ENCODE data around the gene C1orf116.
A peak's percentile ranks its signal among the peaks of the same experiment; 100 is the strongest.

Gene C1orf116

DNA sequence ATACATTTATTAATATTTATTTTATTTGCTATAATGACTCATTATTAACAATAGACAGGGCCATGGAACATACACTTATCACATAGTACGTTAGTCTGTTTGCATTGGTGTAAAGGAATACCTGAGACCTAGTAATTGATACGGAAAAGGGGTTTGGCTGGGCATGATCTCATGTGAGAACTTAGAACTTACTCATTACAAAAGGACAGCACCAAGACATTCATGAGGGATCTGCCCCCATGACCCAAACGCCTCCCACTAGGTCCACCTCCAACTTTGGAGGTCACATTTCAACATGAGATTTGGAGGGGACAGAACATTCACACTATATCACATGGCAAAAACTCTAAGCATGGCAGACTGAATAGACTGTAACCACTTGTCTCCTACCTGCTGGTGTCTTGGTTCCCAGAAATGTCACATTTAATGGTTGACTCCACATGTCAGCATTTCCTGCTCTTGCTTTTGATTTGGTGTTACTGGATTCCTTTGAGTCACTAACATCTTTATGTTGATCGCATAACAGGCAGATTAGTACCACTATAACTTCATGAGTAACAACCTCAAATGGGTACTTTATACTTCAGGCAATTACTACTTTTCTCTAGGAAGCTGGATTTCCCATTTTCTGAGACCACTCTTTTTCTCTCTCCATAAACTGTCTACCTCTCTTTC is 3.5 kb upstream of the C1orf116 start:
- DNase-seq (ENCODE audit: low read depth in 2 of 3, low spot score in 1 of 3): no peak

GRCh38 chr1:207034998-207035397 is 2.4 kb upstream of the C1orf116 start:
- DNase-seq (ENCODE audit: low read depth in 2 of 3, low spot score in 1 of 3): no peak

GRCh38 chr1:207034208-207034607 is 1.7 kb upstream of the C1orf116 start:
- no peak for DNase-seq (ENCODE audit: low read depth in 2 of 3, low spot score in 1 of 3)

DNA sequence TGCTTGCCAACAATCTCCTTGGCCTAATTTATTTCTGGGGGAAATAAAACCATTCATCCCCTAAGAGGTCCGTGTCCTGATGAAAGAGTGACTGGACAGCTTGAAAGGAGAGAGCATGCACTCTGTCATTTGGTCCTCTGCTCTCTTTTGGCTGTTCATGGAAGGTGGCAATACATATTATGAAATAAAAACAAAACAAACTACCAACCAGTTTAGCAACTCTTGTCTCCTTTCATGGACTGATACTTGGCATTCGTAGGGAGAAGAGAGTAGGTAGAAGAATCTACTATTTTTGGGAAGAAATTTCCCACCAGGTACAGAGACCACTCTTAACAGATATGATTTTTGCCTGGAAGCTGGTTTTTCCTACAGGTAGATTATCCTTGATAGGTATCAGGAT is 746 bp upstream of the C1orf116 start:
- DNase-seq (ENCODE audit: low read depth in 2 of 3, low spot score in 1 of 3): no peak

- DNase-seq (ENCODE audit: low read depth in 2 of 3, low spot score in 1 of 3): no peak
These were observed 808 bp downstream of the C1orf116 start for GRCh38 chr1:207031632-207032264.

DNA sequence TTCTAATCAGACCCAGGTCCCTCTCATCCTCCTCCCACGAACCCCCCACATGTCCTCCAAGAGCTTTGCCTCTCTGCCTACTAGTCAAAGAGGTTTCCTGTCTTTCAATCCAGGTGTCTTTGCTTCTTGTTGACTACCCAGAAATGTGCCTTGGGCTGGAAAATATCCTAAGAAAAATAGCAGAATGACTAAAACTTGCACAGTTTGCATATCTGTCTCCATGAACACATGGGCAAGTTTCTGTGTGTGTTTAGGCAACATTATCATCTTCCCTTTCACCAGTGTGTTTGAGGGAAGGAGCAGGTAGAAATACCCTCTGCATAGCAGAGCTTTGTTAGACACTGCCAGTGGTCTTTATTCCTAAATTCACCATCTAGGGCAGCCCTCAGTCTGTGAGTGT is 1.5 kb downstream of the C1orf116 start:
- no peak for DNase-seq (ENCODE audit: low read depth in 2 of 3, low spot score in 1 of 3)

GRCh38 chr1:207030522-207031009 is 2.0 kb downstream of the C1orf116 start:
- DNase-seq (ENCODE audit: low read depth in 2 of 3, low spot score in 1 of 3): no peak

DNA sequence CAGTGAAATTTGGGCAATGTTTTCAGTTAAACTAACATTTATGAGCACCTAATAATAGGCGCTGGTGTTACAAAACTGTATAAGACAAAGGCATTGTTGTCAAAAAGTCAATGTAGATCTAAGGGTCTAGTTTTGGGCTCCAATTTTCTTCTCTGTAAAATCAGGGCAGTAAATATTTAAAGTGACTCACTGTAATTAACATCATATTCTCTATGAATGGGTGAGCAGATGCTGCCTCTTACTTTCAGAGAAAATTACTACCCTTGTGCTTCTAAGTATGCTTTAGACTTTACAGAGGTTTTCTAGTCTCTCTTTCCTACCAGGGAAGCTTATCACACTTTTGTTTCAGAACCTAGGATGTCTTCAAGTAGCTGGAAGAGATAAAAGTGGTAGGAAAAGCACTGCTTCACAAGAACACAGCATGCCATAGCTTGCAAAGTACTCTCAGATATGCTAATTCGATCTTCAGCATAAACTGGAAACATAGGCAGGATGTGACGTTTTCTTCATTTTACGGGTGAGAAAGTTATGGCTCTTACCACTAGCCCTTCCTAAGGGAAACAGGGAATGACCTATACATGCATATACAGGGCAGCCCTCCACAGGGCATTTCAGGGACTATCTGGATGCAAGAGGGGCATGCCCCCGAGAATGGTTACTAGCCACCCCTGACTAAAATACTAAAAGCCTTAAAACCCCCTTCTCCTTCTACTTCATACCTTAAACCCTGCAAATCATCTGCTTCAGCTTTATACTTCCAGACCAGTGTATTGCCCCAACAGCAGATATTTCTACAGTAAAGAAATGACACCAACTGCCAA is 2.6 kb downstream of the C1orf116 start:
- DNase-seq (ENCODE audit: low read depth in 2 of 3, low spot score in 1 of 3): no peak

- no peak for DNase-seq (ENCODE audit: low read depth in 2 of 3, low spot score in 1 of 3)
These were observed 3.5 kb downstream of the C1orf116 start for GRCh38 chr1:207028884-207029650.

- DNase-seq (ENCODE audit: low read depth in 2 of 3, low spot score in 1 of 3): no peak
These were observed 4.6 kb downstream of the C1orf116 start for GRCh38 chr1:207027921-207028320.

GRCh38 chr1:207027206-207027777 is 5.3 kb downstream of the C1orf116 start:
- no peak for DNase-seq (ENCODE audit: low read depth in 2 of 3, low spot score in 1 of 3)

GRCh38 chr1:207026104-207026534 is 6.4 kb downstream of the C1orf116 start:
- DNase-seq (ENCODE audit: low read depth in 2 of 3, low spot score in 1 of 3): no peak

GRCh38 chr1:207025146-207025880 is 7.2 kb downstream of the C1orf116 start:
- no peak for DNase-seq (ENCODE audit: low read depth in 2 of 3, low spot score in 1 of 3)

- peak in 1 of 3 donors; percentile 5 for DNase-seq (ENCODE audit: low read depth in 2 of 3, low spot score in 1 of 3)
These were observed 8.1 kb downstream of the C1orf116 start for GRCh38 chr1:207024202-207025145.

DNA sequence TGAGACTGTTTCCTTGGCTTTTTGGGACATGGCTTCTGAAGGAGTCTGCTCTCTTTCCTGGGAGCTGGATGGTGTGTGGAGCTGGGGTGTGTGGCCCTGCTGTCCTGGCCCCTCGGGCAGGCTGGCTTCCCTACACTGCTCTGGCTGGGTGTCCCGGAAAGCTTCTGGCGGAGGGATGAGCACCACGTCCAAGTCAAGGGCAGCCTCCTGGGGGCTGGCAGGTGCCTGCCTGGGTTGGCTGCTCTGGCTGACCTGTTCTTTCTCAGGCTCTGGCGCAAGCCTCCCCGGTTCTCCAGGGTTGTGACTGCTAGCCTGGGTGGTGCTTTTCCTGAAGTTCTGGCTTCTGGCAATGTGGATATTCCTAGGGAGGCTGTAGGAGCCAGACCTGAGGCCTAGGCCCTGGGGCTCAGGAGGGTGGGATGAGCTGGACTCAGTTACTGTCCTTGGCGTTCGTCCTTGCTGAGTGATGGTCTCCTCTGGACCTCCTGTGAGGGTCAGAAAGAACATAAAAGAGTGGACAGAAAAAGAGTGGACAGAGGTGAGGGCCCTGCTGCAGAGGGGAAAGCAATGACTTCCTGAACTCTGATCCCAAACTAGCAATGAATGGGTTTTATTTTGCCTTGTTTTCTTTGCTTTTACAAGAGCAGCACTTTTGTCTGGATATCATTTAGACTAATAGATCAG is 9.4 kb downstream of the C1orf116 start:
- no peak for DNase-seq (ENCODE audit: low read depth in 2 of 3, low spot score in 1 of 3)

GRCh38 chr1:207021876-207022596 is 10.5 kb downstream of the C1orf116 start:
- DNase-seq (ENCODE audit: low read depth in 2 of 3, low spot score in 1 of 3): no peak

DNA sequence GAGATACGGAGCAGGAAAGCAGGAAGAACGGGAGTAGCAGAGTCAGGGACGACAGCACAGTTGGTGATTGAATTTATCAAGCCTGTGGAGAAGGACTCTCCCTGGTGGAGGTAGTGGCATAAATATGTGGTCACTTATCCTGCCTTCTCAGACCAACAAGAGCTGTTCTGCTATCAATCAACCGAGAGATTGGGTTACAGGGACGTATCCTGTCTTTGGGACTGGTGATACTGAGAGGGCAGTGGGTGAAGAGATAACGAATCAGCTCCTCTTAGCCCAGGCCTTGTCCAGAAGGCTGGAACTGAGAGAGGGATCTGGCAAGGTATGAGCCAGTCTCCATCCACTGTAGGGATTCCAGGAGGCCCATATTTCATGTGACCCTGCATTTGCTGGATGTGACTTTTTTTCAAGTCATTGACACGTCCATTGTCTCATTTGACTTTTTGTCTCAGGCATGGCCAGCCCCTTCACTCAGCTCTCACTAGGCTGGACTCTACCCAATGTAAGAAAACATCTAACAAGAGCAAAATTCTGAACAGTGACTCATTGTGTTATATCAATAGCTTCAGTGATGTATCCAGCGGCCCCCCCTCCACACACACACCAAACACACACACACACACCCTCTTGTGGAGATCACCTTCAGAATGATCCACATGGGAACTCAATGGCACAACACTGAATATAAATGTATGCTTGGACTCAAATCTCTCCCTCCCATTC is 11.3 kb downstream of the C1orf116 start:
- DNase-seq (ENCODE audit: low read depth in 2 of 3, low spot score in 1 of 3): no peak
